Cardiac fibroblast (primary cell): Measurements from ENCODE around the gene SLC39A6.
A peak's percentile ranks its signal among the peaks of the same experiment; 100 is the strongest.
"Not testable (repeated sequence)": the region's sequence is repeated elsewhere in the genome, so short reads cannot be mapped to it uniquely, and the experiment has no call there.

Experiments
- DNase-seq, 2 donors: peaks; one replicate each; pipeline versions ENCODE4 v3.0.0 to v3.0.0-alpha.2; 2010; ENCODE audit warnings: low read depth in 2 of 2
- H3K4me3 ChIP-seq, 2 donors: replicated peaks in 1 of 2; 1 replicate in 1 of 2; 2 replicates in 1 of 2; pipeline ENCODE4 v1.5.1; 2011; ENCODE audit warnings: low read depth in 2 of 2, low read length in 2 of 2, mild to moderate bottlenecking in 2 of 2, moderate library complexity in 1 of 2
- TF ChIP-seq, protein P1 (sequence below): IDR thresholded peaks from one replicate; pipeline ENCODE4 v1.5.1; 2011; ENCODE audit warnings: low read depth, mild to moderate bottlenecking, low read length, inconsistent platforms

Gene SLC39A6

DNA sequence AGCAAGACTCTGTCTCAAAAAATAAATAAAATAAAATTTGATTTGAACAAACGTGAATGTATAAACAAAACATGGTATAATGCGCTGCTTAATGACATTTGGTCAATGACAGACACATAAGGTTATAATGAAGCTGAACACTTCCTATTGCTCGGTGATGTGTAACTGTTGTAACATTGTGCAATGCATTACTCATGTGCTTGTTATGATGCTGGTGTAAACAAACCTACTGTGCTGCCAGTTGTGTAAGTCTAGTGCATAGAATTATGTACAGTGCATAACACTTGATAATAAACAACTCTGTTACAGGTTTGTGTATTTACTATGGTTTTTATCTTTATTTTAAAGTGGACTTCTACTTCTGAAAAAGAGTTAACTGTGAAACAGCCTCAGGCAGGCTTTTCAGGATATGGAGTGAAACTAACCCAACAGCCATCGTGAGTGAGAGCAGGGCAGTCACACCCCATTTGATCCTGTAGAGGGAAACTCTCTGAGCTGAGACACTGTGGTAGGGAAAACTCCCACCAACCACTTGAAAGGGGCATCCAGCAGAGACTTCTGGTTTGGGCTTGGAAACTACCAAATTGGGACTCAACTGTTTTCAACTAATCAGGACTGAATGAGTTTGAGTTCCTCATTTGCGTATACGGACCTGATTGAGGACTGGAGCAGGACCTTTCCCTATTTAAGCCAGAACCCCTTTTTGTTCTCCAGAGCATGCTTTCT, 53.1 kb downstream of the SLC39A6 start:
- H3K4me3 ChIP-seq = no peak overlapping the region
- peak; percentile 72 to 83 for DNase-seq
- TF ChIP-seq, protein P1, sequence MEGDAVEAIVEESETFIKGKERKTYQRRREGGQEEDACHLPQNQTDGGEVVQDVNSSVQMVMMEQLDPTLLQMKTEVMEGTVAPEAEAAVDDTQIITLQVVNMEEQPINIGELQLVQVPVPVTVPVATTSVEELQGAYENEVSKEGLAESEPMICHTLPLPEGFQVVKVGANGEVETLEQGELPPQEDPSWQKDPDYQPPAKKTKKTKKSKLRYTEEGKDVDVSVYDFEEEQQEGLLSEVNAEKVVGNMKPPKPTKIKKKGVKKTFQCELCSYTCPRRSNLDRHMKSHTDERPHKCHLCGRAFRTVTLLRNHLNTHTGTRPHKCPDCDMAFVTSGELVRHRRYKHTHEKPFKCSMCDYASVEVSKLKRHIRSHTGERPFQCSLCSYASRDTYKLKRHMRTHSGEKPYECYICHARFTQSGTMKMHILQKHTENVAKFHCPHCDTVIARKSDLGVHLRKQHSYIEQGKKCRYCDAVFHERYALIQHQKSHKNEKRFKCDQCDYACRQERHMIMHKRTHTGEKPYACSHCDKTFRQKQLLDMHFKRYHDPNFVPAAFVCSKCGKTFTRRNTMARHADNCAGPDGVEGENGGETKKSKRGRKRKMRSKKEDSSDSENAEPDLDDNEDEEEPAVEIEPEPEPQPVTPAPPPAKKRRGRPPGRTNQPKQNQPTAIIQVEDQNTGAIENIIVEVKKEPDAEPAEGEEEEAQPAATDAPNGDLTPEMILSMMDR = no peak

DNA sequence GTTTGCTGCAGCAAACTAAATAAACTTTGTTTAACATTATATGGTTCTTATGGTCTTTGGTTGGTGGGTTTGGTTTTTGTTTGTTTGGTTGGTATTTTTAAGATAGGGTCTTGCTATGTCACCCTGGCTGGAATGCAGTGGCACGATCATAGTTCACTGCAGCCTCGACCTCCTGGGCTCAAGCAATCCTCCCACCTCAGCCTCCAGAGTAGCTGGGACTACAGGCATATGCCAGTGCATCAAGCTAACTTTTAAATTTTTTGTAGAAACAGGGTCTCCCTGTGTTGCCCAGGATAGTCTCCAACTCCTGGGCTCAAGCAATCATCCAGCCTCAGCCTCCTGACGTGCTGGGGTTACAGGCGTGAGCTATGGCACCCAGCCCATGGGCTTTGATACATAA, 54.7 kb downstream of the SLC39A6 start:
- no peak overlapping the region for H3K4me3 ChIP-seq
- no peak for DNase-seq
- TF ChIP-seq, protein P1 = no peak

DNA sequence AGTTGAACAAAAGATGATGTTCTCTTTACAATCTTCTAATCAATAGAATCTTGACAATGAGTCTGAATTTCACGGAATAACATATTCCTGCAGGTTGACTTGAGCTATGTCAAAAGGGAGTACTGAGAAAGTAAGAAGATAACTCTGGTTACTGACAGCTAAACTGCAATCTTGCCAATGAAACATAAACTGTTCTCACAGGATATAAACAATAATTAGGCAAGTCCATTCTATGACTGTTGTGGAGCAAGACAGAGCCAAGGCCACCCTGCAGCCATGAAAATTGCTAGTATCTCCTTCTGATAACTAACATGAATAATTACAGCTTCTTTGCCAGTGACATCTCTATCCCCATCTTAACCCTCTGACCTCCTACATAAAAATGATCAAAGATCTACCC, 55.5 kb downstream of the SLC39A6 start:
- TF ChIP-seq, protein P1 = no peak
- DNase-seq = no peak
- H3K4me3 ChIP-seq = no peak overlapping the region

DNA sequence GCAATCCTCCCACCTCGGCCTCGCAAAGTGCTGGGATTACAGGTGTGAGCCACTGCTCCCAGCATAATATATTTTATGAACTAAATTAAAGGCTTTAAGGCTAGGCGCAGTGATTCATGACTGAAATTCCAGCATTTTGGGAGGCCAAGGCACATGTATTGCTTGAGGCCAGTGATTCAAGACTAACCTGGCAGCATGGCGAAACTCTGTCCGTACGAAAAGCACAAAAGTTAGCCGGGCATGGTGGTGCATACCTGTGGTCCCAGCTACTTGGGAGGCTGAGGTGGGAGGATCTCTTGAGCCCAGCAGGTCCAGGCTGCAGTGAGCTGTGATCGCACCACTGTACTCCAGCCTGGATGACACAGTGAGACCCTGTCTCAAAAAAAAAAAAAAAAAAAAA, 56.7 kb downstream of the SLC39A6 start:
- DNase-seq, H3K4me3 ChIP-seq: not testable (repeated sequence)

DNA sequence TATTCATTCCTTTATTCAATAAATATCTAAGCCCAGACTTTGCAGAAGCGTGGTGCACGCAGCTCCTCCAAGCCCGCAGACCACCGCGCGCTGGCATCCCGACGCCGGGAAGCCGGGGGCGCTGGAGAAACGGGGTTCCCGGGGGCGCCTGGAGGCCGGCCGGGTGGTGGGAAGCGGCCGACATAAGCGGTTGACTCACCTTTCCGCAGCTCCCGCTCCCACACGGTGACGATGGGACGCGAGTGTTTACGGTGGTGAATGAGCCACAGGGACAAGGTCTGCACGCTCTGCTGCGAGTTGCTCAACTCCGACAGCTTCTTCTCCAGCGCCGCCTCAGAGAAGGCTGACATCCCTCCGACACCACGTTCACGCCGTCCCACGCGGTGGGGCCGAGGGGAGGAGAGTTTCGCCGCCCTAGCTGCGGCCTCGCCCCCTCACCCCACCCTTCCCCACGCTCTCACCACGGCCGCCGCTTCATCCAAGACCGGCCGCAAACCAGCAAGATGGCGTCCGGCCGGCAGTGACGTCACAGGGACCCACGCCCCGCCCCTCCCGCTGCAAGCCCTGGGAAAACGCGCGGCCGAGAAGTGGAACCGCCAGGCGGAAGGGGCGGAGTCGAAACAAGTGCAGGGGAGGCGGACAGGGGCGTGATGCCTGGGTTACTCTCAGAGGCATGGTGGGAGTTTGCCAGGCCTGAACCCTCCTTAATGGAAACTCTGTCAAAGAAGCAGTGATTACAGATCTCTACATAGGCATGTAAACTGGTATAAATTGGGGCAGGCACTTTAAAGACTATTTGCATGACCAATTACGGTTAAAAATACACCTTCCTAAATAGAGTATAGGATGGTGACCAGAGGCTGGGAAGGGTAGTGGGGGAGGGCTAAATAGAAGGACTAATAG, 61.8 kb downstream of the SLC39A6 start, which contains the start of gene RPRD1A:
TSS of gene RPRD1A (minus strand) at position 505 of the 903 bp plus-strand sequence. CDS start at position 350, 155 bp downstream.
- DNase-seq = peak; percentile 95
- peak within 1 kb of the TSS; percentile 88 to 92 for H3K4me3 ChIP-seq
- TF ChIP-seq, protein P1 = no peak

DNA sequence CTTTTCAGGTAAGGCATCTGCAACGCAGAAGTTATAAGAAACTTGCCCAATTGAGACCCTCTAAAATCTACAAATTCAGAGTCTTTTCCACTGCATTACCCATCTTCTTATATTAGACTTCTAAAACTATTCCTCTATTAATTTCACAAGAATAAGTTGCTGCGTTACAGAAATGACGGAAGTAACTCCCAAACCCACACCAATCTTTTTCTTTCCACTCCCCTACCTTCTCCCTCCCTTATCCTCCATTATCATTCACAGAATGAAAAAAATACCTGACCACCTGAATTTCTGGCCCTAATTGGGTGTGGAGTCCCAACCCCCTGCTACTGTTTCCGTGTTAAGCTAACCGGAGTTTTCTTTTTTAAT, 62.5 kb downstream of the SLC39A6 start:
- peak overlapping the region; percentile 88 to 92 for H3K4me3 ChIP-seq
- DNase-seq = peak in 1 of 2 donors; percentile 10
- TF ChIP-seq, protein P1 = no peak

DNA sequence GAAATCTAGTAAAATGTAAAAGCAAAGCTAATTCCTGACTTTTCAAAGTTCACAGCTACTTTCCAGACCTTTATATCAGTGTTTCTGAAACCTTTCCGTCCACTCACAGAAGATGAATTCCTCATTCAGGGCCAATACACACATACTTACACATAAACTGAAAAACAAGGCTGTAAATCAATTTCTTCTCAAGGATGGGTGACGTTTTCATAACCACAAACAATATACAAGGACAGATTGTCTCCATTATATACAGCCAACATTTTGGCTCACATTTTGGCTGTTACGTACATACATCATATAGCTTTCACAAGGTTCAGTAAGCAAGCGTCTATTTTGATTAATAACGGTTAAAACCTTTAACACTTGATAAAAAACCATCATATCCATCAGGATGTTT, 63.1 kb downstream of the SLC39A6 start:
- peak; percentile 18 to 36 for DNase-seq
- TF ChIP-seq, protein P1 = no peak
- H3K4me3 ChIP-seq = peak overlapping the region; percentile 88 to 92

DNA sequence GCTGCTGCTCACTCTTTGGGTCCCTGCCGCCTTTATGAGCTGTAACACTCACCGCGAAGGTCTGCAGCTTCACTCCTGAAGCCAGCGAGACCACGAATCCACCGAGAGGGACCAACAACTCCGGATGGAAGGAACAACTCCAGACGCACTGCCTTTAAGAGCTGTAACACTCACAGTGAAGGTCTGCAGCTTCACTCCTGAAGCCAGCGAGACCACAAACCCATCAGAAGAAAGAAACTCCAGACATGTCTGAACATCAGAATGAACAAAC, 64.4 kb downstream of the SLC39A6 start:
- not testable (repeated sequence) for DNase-seq, H3K4me3 ChIP-seq
